HEK293 (cell line): ENCODE results near the gene DDR2.

Experiments used
- ATF2 ChIP-seq: fragments of 450-650 bp; formaldehyde crosslinking; IDR thresholded peaks from 2 replicates; pipeline ENCODE4 v1.5.1; 2016; ENCODE audit warnings: missing biosample characterization, missing genetic modification characterization, low read depth
- FEZF1 ChIP-seq: fragments of 450-650 bp; formaldehyde crosslinking; IDR thresholded peaks from 2 replicates; pipeline ENCODE4 v1.5.1; 2016; ENCODE audit warnings: missing biosample characterization, missing genetic modification characterization
- ZNF548 ChIP-seq: fragments of 450-650 bp; formaldehyde crosslinking; IDR thresholded peaks from 2 replicates; pipeline ENCODE4 v1.5.1; 2016; ENCODE audit warnings: missing biosample characterization, missing genetic modification characterization
- ZNF555 ChIP-seq: fragments of 450-650 bp; formaldehyde crosslinking; conservative IDR thresholded peaks from 2 replicates; pipeline ENCODE4 v1.5.1; 2017; ENCODE audit warnings: missing biosample characterization, mild to moderate bottlenecking, missing genetic modification characterization, inconsistent platforms
- ZNF626 ChIP-seq: fragments of 450-650 bp; sonication (Bioruptor Pico); formaldehyde crosslinking; IDR thresholded peaks from 2 replicates; pipeline ENCODE4 v1.5.1; 2018; ENCODE audit warnings: missing biosample characterization, missing genetic modification characterization, inconsistent platforms
- ZNF670 ChIP-seq: fragments of 450-650 bp; formaldehyde crosslinking; IDR thresholded peaks from 2 replicates; pipeline ENCODE4 v1.5.1; 2016; ENCODE audit warnings: missing biosample characterization, missing genetic modification characterization, low read depth
- ZNF707 ChIP-seq: fragments of 450-650 bp; formaldehyde crosslinking; IDR thresholded peaks from 2 replicates; pipeline ENCODE4 v1.5.1; 2016; ENCODE audit warnings: missing biosample characterization, missing genetic modification characterization
- ZNF768 ChIP-seq: fragments of 450-650 bp; formaldehyde crosslinking; IDR thresholded peaks from 2 replicates; pipeline ENCODE4 v1.5.1; 2018; ENCODE audit warnings: missing biosample characterization, mild to moderate bottlenecking, missing genetic modification characterization
- ZNF785 ChIP-seq: fragments of 450-650 bp; formaldehyde crosslinking; IDR thresholded peaks from 2 replicates; pipeline ENCODE4 v1.5.1; 2016; ENCODE audit warnings: missing biosample characterization, missing genetic modification characterization
- ZSCAN16 ChIP-seq: fragments of 450-650 bp; formaldehyde crosslinking; IDR thresholded peaks from 2 replicates; pipeline ENCODE4 v1.5.1; 2016; ENCODE audit warnings: missing biosample characterization, missing genetic modification characterization
- TF ChIP-seq, protein P1 (sequence below): fragments of 450-650 bp; formaldehyde crosslinking; IDR thresholded peaks from 2 replicates; pipeline ENCODE4 v1.5.1; 2016; ENCODE audit warnings: missing biosample characterization, missing genetic modification characterization
- TF ChIP-seq, protein P2 (sequence below): fragments of 450-650 bp; formaldehyde crosslinking; IDR thresholded peaks from 2 replicates; pipeline ENCODE4 v1.5.1; 2016; ENCODE audit warnings: missing biosample characterization, missing genetic modification characterization

- TF ChIP-seq FEZF1 (tag by site-specific recombination): no peak
- TF ChIP-seq, protein P1, sequence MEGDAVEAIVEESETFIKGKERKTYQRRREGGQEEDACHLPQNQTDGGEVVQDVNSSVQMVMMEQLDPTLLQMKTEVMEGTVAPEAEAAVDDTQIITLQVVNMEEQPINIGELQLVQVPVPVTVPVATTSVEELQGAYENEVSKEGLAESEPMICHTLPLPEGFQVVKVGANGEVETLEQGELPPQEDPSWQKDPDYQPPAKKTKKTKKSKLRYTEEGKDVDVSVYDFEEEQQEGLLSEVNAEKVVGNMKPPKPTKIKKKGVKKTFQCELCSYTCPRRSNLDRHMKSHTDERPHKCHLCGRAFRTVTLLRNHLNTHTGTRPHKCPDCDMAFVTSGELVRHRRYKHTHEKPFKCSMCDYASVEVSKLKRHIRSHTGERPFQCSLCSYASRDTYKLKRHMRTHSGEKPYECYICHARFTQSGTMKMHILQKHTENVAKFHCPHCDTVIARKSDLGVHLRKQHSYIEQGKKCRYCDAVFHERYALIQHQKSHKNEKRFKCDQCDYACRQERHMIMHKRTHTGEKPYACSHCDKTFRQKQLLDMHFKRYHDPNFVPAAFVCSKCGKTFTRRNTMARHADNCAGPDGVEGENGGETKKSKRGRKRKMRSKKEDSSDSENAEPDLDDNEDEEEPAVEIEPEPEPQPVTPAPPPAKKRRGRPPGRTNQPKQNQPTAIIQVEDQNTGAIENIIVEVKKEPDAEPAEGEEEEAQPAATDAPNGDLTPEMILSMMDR: no peak
- no peak for TF ChIP-seq ZNF626 (tag by site-specific recombination)
- TF ChIP-seq ZSCAN16: no peak
- no peak for TF ChIP-seq ZNF555
- TF ChIP-seq, protein P2, sequence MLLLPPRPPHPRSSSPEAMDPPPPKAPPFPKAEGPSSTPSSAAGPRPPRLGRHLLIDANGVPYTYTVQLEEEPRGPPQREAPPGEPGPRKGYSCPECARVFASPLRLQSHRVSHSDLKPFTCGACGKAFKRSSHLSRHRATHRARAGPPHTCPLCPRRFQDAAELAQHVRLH (tag by site-specific recombination): no peak
- TF ChIP-seq ZNF707 (tag by site-specific recombination): no peak
- no peak for TF ChIP-seq ATF2 (tag by site-specific recombination)
- TF ChIP-seq ZNF670 (tag by site-specific recombination): no peak
- TF ChIP-seq ZNF785 (tag by site-specific recombination): no peak
- no peak for TF ChIP-seq ZNF768 (tag by site-specific recombination)
- TF ChIP-seq ZNF548: no peak
Measured at GRCh38 chr1:162772571-162773154, 140.4 kb downstream of the DDR2 start.
